NCI-H1417 (cell line): Measurements from ENCODE around the gene ALKBH1.
"Not testable (repeated sequence)": the region's sequence is repeated elsewhere in the genome, so short reads cannot be mapped to it uniquely, and the experiment has no call there.

Experiments
- DNase-seq, 3 experiments: peaks; one replicate each; lab custom pipeline; 2025; lab: John Stamatoyannopoulos, UW

Gene ALKBH1

DNA sequence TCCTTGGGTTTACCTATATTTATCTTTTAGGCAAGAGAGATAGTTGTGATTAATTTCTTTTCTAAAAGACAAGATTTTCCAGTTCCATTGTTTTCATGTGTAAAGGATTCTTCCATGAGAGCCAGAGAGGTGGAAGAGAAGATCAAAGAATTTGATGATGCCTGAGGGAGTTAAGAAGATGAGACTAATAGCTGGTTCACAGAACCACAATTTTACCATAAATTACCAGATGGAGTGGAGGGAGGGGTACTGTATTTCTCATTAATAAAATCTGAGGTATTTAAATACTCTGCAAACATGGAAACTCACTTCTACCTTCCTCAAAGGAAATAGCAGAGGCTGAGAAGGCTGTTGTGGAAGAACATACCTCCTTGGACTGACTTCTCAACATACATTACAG, 34.6 kb downstream of the ALKBH1 start:
- DNase-seq, result no peak

DNA sequence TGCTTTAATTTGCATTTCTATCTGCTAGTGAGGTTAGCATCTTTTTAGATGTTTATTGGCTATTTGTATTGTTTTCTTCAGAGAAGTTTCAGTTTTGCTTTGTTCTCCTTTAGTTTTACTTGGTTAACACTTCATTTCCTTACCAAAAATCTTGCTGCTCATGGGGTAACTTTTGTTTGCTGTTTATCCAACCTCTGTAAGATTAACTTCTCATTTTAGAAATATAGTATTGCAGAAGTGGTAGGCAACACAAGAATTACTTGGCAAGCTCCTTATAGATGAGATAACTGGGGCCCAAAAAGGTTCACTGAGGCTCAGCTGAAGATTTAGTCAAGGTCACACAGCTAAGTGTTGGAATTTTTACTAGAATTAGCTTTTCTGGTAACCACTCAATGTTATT, 40.5 kb downstream of the ALKBH1 start:
- no peak for DNase-seq

DNA sequence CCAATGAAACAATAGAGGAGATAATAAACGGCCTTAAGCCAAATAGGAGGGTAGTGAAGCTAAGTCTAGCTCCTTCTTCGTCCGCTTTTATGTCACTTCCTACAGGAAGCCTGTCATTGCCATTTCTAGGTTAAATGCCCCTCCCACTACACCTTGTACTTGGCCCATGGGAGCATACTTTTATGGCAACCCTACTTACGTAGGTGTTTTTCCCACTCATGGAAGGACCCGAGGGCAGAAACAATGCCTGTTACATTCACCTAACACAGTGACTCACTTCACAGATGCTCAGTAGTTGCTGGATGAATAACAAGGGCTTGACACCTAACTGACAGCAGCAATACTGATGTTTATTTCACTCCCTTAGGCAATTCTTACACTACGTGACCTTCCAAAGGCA, 44.5 kb downstream of the ALKBH1 start:
- DNase-seq, result no peak

DNA sequence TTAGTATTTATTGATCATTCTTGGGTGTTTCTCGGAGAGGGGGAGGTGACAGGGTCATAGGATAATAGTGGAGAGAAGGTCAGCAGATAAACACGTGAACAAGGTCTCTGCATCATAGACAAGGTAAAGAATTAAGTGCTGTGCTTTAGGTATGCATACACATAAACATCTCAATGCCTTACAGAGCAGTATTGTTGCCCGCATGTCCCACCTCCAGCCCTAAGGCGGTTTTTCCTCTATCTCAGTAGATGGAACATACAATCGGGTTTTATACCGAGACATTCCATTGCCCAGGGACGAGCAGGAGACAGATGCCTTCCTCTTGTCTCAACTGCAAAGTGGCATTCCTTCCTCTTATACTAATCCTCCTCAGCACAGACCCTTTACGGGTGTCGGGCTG, 46.3 kb downstream of the ALKBH1 start:
- not testable (repeated sequence) for DNase-seq

DNA sequence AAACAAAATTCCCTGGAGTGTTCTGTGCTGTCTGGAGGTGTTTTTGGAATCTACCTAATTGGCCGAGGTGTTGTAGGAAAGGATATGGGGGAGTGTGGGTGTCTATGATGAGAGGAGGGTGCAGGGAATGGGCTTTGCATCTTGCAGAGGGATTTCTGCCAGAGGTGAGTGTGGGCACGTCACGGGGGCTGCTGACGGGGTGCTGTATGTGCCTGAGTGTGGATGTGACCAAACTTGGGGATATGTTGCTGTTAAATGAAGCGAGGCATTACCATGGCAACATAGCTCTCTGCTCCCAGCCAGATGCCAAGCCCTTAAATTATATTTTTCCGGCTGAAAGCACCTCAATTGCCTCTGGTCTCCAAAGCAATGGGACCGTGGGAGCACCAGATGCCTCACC, 47.1 kb downstream of the ALKBH1 start:
- DNase-seq, result peak; percentile 87 to 99 (median 97)

DNA sequence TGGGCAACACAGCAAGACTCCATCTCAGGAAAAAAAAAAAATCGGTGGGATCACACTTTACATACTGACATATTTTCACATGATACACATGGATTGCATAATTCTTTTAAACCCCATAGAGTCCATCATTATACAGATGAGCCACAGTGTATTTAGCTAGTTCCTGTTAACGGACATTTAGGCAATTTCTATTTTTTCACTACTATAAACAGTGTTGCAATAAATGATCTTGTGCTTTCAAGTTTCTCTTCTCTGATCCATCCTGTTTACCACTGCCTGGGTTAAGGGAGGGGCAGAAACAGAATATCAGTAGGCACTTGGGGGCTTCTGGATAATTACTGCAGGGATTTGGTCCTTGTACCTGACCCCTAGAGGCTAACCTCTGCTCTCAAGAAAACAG, 48.0 kb downstream of the ALKBH1 start:
- DNase-seq, result peak in 1 of 3 experiments; percentile 21

DNA sequence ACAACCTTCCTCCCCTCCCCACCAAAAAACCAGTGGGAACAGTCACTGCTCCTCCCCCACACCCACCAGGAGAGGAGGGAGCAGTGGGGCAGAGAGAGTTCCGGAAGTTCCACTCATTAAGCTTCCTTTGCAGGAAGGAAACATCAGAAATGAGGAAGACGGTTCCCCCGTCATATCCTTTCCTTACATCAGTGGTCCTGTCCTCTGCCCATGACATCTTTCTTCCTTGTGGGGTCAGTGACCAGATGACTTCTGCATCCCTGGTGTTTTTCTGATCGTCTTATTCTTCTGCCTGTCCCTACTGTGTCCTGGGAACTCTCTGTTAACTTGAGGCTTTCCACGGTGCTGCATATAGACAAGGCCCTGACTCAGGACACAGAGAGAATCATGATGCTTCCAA, 50.5 kb downstream of the ALKBH1 start:
- no peak for DNase-seq

DNA sequence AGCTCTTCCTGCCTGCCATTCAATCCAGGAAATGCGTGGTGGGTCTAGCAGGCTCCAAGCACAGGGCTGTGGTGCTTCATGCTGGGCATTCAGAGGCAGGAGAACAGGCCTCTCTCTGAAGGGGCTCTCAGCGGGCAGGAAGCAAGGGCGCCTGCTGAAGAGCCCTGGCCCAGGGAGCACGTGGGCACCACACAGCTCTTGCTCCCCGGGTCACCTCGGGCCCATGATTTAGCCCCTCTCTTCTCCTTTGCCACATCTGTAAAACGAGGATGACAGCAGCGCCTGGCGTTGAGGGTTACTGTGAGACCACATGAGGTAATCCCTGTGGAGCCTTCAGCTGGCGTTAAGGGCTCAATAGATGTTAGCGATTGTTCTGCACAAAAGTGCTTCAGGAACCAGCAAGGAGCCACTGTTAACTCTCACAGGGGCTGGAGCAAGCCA, 53.8 kb downstream of the ALKBH1 start:
- peak; percentile 71 to 96 (median 88) for DNase-seq

DNA sequence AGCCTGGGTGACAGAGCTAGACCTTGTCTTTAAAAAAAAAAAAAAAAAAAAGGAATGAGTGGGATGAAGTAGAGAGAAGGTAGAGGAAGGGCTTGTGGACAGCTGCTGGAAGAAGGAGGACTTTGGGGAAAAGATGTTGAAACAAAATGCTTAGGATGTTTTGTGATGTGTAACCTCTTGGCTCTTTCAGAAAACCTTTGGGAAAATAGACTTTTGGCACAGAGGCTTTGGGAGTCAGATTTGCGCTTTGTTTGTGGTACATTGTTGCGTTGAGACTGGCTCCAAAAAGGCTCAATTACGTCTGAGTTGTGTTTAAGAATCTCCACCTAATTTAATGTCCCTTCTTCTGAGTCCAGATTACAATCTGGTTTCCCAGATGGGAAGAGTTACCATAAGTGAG, 58.5 kb downstream of the ALKBH1 start:
- DNase-seq, result no peak

DNA sequence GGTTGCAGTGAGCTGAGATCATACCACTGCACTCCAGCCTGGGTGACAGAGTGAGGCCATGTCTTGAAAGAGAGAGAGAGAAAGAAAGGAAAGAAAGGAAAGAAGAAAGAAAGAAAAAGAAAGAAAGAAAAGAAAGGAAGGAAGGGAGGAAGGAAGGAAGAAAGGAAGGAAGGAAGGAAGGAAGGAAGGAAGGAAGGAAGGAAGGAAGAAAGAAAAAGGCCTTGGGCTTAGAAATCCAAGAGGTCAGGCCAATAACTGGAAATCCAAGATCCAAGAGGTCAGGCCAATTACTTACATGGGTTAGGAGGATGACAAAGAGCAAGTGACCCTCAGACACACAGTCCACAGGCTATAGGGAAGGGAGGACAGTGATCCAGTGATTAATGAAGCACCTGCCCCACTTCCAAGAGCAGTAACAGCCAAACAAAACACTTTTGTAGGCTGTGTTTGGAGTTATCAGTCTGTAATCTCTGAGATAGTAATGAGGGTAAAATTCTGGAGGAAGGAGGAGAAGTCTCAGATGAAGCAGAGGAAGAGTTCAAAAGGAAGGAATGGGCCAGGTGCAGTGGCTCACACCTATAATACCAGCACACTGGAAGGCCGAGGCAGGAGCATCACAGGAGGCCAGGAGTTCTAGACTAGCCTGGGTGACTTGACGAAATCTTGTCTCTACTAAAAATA, 59.2 kb downstream of the ALKBH1 start:
- DNase-seq, result no peak

DNA sequence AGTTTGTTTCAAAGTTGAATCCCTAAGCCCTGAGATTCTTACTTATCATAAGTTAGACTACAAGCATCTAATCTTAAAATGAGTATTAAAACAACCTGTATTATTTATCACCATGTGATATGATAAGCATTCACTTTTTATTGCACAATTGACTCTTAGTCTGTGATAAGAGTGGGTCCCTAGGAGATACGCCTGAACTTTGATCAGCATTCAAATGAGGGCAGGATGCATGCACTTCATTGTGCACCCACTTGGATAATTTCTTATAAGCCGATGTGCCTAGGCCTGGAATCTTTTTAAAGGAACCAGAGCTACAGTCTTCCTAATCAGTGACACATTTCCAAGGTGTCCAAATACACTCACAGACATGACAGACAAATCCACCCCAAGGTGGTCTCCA, 60.0 kb downstream of the ALKBH1 start:
- no peak for DNase-seq

DNA sequence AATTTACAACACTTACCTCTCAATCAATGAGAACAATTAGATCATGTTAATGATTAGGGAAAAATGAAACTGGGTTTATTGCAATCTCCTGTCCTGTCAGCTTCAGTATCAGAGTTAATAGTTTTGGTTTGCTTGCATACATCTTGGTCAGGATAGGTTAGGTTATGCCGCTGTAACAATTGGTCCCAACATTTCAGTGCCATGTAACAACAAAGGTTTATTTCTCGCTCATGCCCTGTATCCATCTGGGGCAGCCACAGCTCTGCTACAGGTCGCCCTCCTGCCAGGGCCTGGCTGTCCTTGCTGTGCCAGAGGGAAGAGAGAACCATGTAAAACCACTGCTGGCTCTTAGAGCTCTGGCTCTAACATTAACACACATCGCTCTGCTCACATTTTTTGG, 60.9 kb downstream of the ALKBH1 start:
- no peak for DNase-seq

DNA sequence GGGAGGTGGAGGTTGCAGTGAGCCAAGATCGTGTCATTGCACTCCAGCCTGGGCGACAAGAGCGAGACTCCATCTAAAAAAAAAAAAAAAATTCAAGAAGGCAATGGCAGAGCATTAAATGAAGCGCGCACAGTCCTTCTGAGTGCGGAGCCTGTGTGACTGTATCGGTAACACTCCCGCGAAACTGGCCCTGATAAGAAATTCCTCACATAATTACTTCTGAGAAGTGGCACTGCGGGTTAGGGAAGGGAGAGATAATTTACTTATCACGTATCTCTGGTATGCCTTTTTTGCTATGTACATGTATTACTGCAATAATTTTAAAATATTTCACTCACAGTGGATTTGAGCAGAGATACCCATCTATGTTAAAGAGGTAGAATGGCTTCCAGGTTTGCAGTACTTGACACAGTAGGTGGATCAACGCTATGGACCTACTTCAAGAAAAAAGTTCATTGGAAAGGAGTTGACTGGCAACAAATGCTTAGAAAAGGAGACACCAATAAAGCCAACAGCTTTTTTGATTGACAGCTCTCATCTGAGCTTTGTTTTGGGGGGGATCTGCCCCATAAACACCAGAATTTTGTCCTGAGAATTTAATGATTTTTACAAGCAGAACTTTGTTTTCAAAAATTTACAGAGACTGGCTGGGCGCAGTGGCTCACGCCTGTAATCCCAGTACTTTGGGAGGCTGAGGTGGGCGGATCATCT, 62.1 kb downstream of the ALKBH1 start:
- DNase-seq, result no peak

DNA sequence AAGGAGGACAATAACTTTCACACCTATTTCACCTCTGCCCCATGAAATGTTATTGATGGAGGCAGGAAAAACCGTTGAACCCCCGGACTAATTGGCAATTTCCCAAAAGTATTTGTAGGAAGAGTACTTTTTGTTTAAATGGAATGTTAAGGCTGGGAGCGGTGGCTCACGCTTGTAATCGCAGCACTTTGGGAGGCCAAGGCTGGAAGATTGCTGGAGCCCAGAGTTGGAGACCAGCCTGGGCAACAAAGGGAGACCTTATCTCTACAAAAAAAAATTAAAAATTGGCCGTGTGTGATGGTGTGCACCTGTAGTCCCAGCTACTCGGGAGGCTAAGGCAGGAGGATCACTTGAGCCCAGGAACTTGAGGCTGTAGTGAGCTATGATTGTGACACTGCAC, 65.4 kb downstream of the ALKBH1 start:
- no peak for DNase-seq

DNA sequence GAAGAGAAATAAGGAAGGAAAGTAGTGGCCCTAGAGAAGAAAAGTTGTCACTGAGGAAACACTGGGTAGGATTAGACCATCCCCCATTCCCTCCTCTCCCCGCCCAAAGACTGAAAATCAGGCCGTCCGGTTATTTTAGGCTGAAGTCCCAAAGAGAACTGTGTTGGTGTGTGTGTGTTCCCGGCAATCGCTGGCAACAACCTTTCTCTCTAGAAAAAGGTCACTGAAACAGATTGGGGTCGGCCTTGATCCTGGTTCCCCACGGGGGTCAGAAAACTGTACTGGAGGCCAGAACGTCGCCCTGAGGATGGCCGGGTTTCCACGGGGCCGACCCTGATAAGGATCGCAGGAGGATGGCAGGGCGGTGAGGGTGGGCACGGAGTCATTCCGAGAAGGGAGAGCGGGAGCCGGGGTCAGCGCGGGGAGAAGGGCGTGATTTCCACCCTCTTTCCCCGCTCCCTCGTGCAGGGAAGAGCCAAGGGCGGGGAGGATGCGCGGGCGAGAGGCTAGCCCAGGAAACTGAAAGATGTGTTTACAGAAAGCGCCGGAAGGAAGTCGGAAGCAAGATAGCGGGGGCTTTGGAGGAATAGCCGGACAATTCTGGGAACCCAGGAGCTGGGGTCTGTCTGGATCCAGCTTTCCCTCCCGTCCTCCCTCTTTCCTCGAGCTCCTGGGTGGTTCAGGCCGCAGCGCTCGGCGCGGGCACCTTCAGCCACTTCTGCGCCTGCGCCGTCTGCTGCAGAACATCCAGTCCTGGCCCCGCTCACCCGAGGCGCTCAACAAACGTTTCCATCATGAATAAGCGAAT, 66.1 kb downstream of the ALKBH1 start:
- DNase-seq, result no peak

DNA sequence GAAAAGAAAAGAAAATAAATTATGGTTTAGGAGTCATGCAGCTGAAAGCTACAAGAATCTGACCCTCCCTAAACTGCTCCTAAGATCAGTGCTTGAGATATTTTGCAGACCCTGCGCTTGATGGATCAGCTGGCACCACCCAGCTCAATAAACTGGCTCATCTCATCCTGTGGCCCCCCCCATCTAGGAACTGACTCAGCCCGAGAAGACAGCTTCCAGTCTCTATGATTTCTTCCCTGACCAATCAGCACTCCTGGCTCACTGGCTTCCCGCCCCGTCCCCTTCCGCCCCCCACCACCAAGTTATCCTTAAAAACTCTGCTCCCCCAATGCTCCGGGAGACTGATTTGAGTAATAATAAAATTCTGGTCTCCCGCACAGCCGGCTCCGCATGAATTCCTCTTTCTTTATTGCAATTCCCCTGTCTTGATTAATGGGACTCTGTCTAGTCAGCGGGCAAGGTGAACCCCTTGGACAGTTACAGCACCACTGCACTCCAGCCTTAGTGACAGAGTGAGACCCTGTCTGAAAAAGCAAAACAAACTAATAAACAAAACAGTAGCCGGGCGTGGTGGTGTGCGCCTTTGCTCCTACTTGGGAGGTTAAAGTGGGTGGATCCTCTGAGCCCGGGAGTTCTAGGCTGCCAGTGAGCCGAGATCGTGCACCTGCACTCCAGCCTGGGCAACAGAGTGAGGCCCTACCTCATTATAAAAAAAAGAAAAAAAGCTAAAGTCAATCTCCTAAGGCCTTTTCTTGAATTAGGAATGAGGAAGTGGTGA, 66.9 kb downstream of the ALKBH1 start:
- no peak for DNase-seq

DNA sequence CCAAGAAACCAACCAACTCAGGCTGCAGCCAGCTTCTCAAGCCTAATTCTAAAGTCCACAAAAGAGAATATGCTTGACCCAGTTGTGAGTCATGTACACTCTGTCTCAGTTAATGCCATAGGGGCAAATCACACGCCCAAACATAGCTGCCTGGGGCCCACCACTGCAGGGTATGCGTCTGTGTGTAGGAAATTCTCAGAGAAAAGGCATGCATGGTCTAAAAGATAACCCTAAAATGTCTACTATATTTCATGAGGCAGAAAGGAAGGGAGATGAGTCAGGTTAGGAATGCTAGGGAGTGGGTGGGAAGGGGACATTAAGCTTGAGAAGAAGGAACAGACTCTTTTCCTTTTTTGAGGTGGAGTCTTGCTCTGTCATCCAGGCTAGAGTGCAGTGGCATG, 69.1 kb downstream of the ALKBH1 start:
- DNase-seq, result no peak

DNA sequence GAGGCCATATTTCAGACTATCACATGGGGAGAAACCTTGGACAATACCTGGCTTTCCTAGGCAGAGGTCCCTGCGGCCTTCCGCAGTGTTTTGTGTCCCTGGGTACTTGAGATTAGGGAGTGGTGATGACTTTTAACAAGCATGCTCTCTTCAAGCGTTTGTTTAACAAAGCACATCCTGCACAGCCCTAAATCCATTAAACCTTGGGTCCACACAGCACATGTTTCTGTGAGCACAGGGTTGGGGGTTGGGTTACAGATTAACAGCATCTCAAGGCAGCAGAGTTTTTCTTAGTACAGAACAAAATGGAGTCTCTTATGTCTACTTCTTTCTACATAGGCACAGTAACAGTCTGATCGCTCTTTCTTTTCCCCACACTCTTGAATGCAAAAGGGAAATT, 72.0 kb downstream of the ALKBH1 start:
- DNase-seq, result peak in 1 of 3 experiments; percentile 19

DNA sequence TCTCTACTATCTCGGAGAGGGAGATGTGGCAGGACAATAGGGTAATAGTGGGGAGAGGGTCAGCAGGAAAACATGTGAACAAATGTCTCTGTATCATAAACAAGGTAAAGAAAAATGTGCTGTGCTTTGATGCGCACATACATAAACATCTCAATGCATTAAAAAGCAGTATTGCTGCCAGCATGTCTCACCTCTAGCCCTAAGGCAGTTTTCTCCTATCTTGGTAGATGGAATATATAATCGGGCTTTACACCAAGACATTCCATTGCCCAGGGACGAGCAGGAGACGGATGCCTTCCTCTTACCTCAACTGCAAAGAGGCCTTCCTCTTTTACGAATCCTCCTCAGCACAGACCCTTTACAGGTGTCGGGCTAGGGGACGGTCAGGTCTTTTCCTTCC, 72.4 kb downstream of the ALKBH1 start:
- DNase-seq, result not testable (repeated sequence)

DNA sequence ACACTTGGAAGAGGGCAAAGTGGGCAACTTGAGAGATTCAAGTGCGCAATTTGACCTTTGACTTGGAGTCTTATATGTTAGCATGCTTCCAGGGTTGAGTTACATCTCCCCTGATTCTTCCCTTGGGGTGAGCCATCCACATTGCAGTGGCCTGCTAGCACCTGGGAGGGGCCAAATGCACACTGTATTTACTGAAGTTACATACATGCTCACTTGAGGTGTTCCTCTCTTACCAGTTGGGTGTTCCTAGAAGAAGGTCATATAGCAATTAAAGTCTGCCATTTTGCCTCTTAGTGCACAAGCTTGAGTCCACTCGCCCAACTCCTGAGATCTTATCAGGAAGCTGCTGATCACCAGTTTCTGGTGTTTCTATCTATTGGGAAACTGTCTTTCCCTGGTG, 77.7 kb downstream of the ALKBH1 start:
- DNase-seq, result no peak

DNA sequence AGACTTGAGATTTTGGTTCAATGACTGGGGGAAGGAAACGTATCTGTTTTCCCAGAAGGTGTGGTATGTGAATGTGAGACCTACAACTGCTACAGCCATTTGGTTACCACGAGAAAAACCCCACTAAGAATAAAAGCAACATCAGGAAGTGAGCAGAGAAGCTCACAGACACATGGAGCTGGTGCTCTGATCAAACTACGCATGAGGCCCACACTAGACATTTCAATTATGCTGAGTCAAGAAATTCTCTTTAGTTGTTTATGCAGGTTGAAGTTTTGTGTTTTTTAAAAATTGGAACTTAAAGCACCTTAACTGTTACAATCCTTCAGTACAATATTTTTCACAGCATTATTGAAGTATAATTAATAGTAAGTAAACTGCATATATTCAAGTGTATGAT, 82.5 kb downstream of the ALKBH1 start:
- DNase-seq, result no peak

DNA sequence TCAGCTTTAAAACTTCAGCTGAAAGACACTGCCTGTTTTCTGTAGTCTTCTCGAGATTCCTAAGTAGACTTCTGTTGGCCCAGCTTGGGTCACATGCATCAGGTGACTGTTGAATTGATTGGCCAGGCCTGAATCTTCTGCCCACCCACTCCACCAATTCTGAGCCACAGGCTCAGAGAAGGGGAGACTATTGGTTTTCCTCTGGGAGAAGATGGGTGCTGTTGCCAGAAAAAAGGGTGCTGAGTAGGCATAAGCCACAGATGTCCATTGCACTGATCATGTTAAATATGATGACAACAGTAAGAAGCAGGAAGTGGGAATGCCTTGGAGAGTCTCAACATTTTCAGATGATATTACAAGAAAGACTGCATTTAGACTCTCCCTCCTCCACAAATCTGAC, 84.6 kb downstream of the ALKBH1 start:
- DNase-seq, result no peak
